Measurements from ENCODE around the gene HRCT1.

HRCT1 gene

DNA sequence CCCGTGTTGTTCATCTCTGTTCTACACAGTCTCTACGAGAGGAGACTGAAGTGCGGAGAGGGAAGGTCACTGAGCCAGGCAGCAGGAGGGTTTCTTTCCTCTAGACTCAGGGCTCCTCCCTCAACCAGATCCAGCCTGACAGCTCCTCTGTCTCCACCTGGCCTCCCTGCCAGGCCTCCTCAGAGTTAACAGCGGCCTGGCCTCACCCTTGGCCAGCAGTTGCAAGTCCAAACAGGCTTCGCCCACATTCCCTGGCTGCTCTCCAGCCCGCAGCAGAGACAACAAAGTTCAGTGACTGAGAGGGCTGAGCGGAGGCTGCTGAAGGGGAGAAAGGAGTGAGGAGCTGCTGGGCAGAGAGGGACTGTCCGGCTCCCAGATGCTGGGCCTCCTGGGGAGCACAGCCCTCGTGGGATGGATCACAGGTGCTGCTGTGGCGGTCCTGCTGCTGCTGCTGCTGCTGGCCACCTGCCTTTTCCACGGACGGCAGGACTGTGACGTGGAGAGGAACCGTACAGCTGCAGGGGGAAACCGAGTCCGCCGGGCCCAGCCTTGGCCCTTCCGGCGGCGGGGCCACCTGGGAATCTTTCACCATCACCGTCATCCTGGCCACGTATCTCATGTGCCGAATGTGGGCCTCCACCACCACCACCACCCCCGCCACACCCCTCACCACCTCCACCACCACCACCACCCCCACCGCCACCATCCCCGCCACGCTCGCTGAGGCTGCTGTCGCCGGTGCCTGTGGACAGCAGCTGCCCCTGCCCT lies at the start of gene HRCT1:
TSS of gene HRCT1 (plus strand) at position 291 of the 768 bp plus-strand sequence. CDS start at position 377, 86 bp downstream.
- H3K4me1 Mint-ChIP-seq = peaks cover 10 to 19% of the 10 kb centered on the region in 2 donors
- no peaks in the 10 kb centered on the region for H3K36me3 Mint-ChIP-seq
- H3K4me3 Mint-ChIP-seq = no peak within 1 kb of the TSS
- H3K27me3 Mint-ChIP-seq = peaks cover 33 to 47% of the 10 kb centered on the region in 2 donors
- H3K27ac Mint-ChIP-seq = no peak within 1 kb of the TSS
- no peak for DNase-seq
- no peaks in the 10 kb centered on the region for H3K9me3 Mint-ChIP-seq
- ATAC-seq (replicated peaks) = no peak

- Mint-ChIP-seq H3K27me3 (peaks cover 9 to 18% of the 10 kb centered on the region in 2 donors), H3K4me3 (no peak overlapping the region), H3K9me3 (no peaks in the 10 kb centered on the region), H3K27ac (no peak overlapping the region), H3K36me3 (no peaks in the 10 kb centered on the region), H3K4me1 (no peaks in the 10 kb centered on the region)
- no peak for ATAC-seq (replicated peaks)
- DNase-seq = no peak
Observed at GRCh38 chr9:35856206-35856605, 49.8 kb upstream of the HRCT1 start.

DNA sequence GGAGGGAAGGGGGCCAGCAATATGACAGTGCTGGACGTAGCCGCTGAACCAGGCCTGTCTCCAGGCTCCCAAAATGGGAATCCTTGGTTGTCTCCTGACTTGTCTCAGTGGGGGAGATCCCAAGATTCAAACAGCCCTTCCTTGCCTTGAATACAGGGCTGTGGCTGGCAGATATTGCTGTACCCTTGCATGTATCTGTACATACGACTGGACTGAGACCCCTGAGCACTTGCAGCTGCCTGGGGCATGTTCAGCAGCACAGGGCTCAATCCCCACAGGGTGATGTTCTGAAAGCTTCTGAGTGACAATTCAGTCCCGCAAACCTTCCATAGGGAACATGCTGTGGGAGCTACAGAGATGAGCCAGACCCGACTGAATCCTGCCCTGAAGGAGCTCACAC lies 49.1 kb upstream of the HRCT1 start:
- Mint-ChIP-seq H3K9me3 (no peaks in the 10 kb centered on the region), H3K27me3 (peaks cover 14 to 25% of the 10 kb centered on the region in 2 donors), H3K4me3 (no peak overlapping the region), H3K27ac (no peak overlapping the region), H3K36me3 (no peaks in the 10 kb centered on the region), H3K4me1 (peaks cover 0 to 3% of the 10 kb centered on the region in 2 donors)
- no peak for ATAC-seq (replicated peaks)
- no peak for DNase-seq

- no peak overlapping the region for H3K4me3 Mint-ChIP-seq
- H3K9me3 Mint-ChIP-seq = no peaks in the 10 kb centered on the region
- no peak for DNase-seq
- H3K27ac Mint-ChIP-seq = no peak overlapping the region
- peaks cover 0 to 3% of the 10 kb centered on the region in 2 donors for H3K4me1 Mint-ChIP-seq
- peaks cover 22 to 36% of the 10 kb centered on the region in 2 donors for H3K27me3 Mint-ChIP-seq
- ATAC-seq (replicated peaks) = no peak
- H3K36me3 Mint-ChIP-seq = no peaks in the 10 kb centered on the region
Observed at GRCh38 chr9:35858458-35858857, 47.5 kb upstream of the HRCT1 start.

DNA sequence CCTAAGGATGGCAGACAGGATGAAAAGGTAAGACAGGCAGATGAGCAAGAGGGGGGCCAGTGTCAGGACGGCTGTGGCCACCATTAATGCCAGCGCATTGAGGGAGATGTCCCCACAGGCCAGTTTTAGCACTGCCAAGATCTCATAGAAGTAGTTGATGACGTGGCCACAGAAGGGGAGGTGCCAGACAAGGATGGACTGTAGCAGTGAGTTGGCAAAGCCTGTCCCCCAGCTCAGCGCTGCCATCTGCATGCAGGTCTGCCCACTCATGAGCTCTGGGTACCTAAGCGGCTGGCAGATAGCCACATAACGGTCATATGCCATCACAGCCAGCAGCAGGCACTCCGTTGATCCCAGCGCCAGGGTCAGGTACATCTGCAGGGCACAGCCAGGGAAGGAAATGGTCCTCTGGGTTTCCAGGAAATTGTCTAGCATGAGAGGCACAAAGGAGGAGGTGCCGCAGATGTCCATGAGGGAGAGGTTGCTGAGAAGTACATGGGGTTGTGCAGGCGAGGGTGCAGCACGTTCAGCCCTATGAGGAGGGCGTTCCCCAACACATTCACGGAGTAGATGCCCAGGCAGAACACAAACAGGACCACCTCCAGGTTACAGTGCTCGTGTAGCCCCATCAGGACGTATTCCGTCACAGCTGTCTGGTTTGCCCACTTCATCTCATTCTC lies 46.6 kb upstream of the HRCT1 start:
- ATAC-seq (replicated peaks) = peak; percentile 69 to 78
- Mint-ChIP-seq H3K36me3 (no peaks in the 10 kb centered on the region), H3K9me3 (no peaks in the 10 kb centered on the region), H3K4me3 (no peak overlapping the region), H3K27me3 (peaks cover 22 to 36% of the 10 kb centered on the region in 2 donors), H3K27ac (peak overlapping the region; percentile 57), H3K4me1 (peaks cover 0 to 3% of the 10 kb centered on the region in 2 donors)
- no peak for DNase-seq

DNA sequence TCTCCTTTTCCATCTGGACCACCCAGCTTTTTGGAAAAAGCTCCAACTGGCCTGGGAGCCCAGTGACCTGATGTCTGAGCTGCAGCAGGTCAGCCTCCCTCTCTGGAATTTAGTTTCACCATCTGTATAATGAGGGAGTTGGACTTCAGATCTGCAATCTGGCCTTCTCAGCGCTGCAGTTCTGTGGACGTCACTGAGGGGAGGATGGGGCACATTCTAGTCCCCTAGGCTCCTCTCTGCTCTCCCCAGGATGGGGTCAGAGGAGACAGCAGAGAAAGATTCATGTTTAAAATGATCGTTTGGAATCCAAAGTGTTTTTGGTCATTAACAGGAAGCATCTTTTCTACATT lies 46.0 kb upstream of the HRCT1 start:
- ATAC-seq (replicated peaks) (no peak), DNase-seq (no peak)
- peaks cover 22 to 36% of the 10 kb centered on the region in 2 donors for H3K27me3 Mint-ChIP-seq
- no peak overlapping the region for H3K27ac Mint-ChIP-seq
- H3K4me1 Mint-ChIP-seq = peaks cover 0 to 3% of the 10 kb centered on the region in 2 donors
- no peak overlapping the region for H3K4me3 Mint-ChIP-seq
- H3K9me3 Mint-ChIP-seq = no peaks in the 10 kb centered on the region
- no peaks in the 10 kb centered on the region for H3K36me3 Mint-ChIP-seq

DNA sequence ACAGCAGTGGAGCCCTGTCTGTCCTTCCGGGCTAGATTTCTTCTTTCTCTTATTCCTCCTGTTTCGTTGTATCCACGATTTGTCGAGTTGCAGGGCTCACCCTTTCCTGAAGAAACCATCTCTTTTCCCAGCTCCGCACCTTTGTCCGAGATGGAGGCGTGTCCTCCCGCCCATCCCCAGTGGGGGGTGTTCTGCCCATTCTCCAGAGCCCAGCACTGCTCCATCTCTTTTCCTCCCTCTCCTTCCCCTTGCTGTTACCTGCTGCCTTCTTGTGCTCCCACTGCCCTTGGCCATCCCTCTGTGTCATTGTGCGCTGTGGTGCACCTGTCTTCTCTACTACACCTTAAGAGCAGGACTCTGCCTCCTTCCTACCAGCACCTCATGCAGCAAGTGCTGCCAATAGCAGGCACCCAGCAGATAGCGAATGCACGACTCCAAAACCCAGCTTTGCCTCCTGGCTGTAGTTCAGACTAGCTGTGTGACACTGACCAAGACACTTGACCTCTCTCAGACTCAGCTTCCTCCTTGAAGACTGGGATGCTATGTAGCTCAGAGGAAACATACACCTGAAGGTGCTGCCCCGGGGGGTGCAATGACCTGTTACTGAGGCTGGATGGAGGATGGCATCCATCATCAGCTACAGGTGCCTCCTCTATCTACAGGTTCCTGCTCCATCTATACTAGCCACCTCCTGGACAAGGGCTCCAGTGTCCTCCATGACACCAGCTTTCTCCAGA lies 44.7 kb upstream of the HRCT1 start:
- Mint-ChIP-seq H3K4me3 (no peak overlapping the region), H3K27ac (no peak overlapping the region), H3K9me3 (no peaks in the 10 kb centered on the region), H3K36me3 (no peaks in the 10 kb centered on the region), H3K4me1 (peaks cover 0 to 3% of the 10 kb centered on the region in 2 donors), H3K27me3 (peaks cover 19 to 26% of the 10 kb centered on the region in 2 donors)
- no peak for DNase-seq
- no peak for ATAC-seq (replicated peaks)

- H3K4me3 Mint-ChIP-seq = no peak overlapping the region
- no peak overlapping the region for H3K27ac Mint-ChIP-seq
- DNase-seq = no peak
- no peaks in the 10 kb centered on the region for H3K9me3 Mint-ChIP-seq
- H3K36me3 Mint-ChIP-seq = no peaks in the 10 kb centered on the region
- peaks cover 0 to 3% of the 10 kb centered on the region in 2 donors for H3K4me1 Mint-ChIP-seq
- no peak for ATAC-seq (replicated peaks)
- peaks cover 16 to 21% of the 10 kb centered on the region in 2 donors for H3K27me3 Mint-ChIP-seq
Observed at GRCh38 chr9:35862328-35862727, 43.7 kb upstream of the HRCT1 start.

DNA sequence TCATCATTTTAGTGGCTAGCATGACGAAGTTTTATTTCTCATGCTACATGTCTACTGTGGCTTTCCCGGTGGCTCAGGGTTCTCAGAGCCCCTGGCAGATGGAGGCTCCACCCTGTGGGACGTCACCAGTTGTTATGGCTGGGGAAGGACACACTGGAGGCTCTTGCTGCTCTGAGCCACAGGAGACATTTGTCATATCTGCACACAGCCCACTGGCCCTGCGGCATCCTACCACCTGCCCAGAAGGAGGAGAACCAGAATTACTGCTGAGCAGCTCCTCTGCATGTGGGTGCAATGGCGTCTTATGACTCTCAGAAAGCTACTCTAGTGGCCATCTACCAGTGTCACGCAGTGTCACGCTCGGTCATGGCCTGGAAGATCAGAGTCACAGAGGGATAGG lies 42.4 kb upstream of the HRCT1 start:
- peaks cover 0 to 3% of the 10 kb centered on the region in 2 donors for H3K4me1 Mint-ChIP-seq
- peaks cover 18 to 21% of the 10 kb centered on the region in 2 donors for H3K27me3 Mint-ChIP-seq
- H3K36me3 Mint-ChIP-seq = no peaks in the 10 kb centered on the region
- no peak overlapping the region for H3K27ac Mint-ChIP-seq
- ATAC-seq (replicated peaks) (no peak), DNase-seq (no peak)
- H3K9me3 Mint-ChIP-seq = no peaks in the 10 kb centered on the region
- no peak overlapping the region for H3K4me3 Mint-ChIP-seq

GRCh38 chr9:35864695-35865255 lies 41.2 kb upstream of the HRCT1 start:
- Mint-ChIP-seq H3K4me1 (peaks cover 0 to 3% of the 10 kb centered on the region in 2 donors), H3K27me3 (peaks cover 20 to 21% of the 10 kb centered on the region in 2 donors), H3K36me3 (no peaks in the 10 kb centered on the region), H3K9me3 (no peaks in the 10 kb centered on the region), H3K27ac (no peak overlapping the region), H3K4me3 (no peak overlapping the region)
- no peak for DNase-seq
- ATAC-seq (replicated peaks) = no peak

GRCh38 chr9:35867538-35867937 lies 38.5 kb upstream of the HRCT1 start:
- peaks cover 5 to 9% of the 10 kb centered on the region in 2 donors for H3K27me3 Mint-ChIP-seq
- H3K4me1 Mint-ChIP-seq = no peaks in the 10 kb centered on the region
- no peaks in the 10 kb centered on the region for H3K9me3 Mint-ChIP-seq
- DNase-seq = no peak
- H3K36me3 Mint-ChIP-seq = no peaks in the 10 kb centered on the region
- no peak for ATAC-seq (replicated peaks)
- no peak overlapping the region for H3K27ac Mint-ChIP-seq
- H3K4me3 Mint-ChIP-seq = no peak overlapping the region

- Mint-ChIP-seq H3K36me3 (no peaks in the 10 kb centered on the region), H3K4me1 (no peaks in the 10 kb centered on the region), H3K27me3 (peaks cover 0 to 5% of the 10 kb centered on the region in 2 donors), H3K27ac (no peak overlapping the region), H3K9me3 (no peaks in the 10 kb centered on the region), H3K4me3 (no peak overlapping the region)
- ATAC-seq (replicated peaks) = no peak
- no peak for DNase-seq
Observed at GRCh38 chr9:35868933-35869332, 37.1 kb upstream of the HRCT1 start.

GRCh38 chr9:35869621-35870216 lies 36.3 kb upstream of the HRCT1 start:
- Mint-ChIP-seq H3K4me1 (no peaks in the 10 kb centered on the region), H3K4me3 (no peak overlapping the region), H3K9me3 (no peaks in the 10 kb centered on the region), H3K27ac (no peak overlapping the region), H3K36me3 (no peaks in the 10 kb centered on the region), H3K27me3 (peaks cover 0 to 5% of the 10 kb centered on the region in 2 donors)
- DNase-seq (no peak), ATAC-seq (replicated peaks) (no peak)

GRCh38 chr9:35870351-35870923 lies 35.6 kb upstream of the HRCT1 start, which contains the start of gene OR13J1:
Gene OR13J1, minus strand, starts transcription at chr9:35870401. Its CDS starts 0 bp downstream, at chr9:35870401.
- H3K9me3 Mint-ChIP-seq = no peaks in the 10 kb centered on the region

More at GRCh38 chr9:35870351-35870923, 35.6 kb upstream of the HRCT1 start, which contains the start of gene OR13J1:
- H3K27ac Mint-ChIP-seq = no peak within 1 kb of the TSS
- peaks cover 0 to 5% of the 10 kb centered on the region in 2 donors for H3K27me3 Mint-ChIP-seq
- ATAC-seq (replicated peaks) = no peak
- H3K36me3 Mint-ChIP-seq = no peaks in the 10 kb centered on the region
- H3K4me3 Mint-ChIP-seq = no peak within 1 kb of the TSS
- DNase-seq = no peak
- no peaks in the 10 kb centered on the region for H3K4me1 Mint-ChIP-seq

All from stimulated activated naive B cell treated with anti-CD40 and anti-IgM and Interleukin-4, amounts not matched to agents 10 μg/mL and 1 μg/mL and 100 μg/mL, for 72 hours (primary cell).